K562 (cell line): ENCODE results near the gene SCN8A. TPM values are rescaled to one million over a fixed set of nuclear protein-coding genes. Genes with fewer than 3 reads are reported as not detected.

Source experiments
- ATAC-seq: fragments of 200-7000 bp; cut with Tn5 transposase; 3 replicates; pipeline ENCODE4 v1.9.1; 2020; ENCODE audit warnings: moderate library complexity
- BruUV-seq: library from RNA; stranded (reverse); fragments of 400-500 nt; replicated peaks from 2 replicates; lab custom pipeline; 2021; lab: Mats Ljungman, UMichigan
- CTCF ChIA-PET: fragments of 300-600 bp; formaldehyde crosslinking; extraction: SDS; loops from one replicate; lab custom pipeline; 2021; ENCODE audit warnings: low intra/inter-chr PET ratio; lab: Yijun Ruan, JAX
- POLR2A ChIA-PET: fragments of 300-600, 350-650 bp; sonication (Branson Sonifier 250); formaldehyde crosslinking; extraction: SDS; loops from one replicate; lab custom pipeline; 2021; ENCODE audit warnings: antibody characterized with exemption, inconsistent platforms; lab: Yijun Ruan, JAX
- DNase-seq, 4 experiments: peaks; one replicate each; pipeline versions ENCODE4 v3.0.0 to v3.0.0-alpha.2; 2011 to 2018; ENCODE audit warnings: low spot score in 3 of 4, mixed read lengths in 3 of 4; ENCODE audit errors: extremely low read depth in 1 of 4
- FAIRE-seq: peaks from 2 replicates; lab custom pipeline; 2011; peaks lifted over from hg19 to GRCh38; lab: Jason Lieb, UNC
- H2AFZ ChIP-seq: 2 replicates; pipeline ENCODE4 v1.6.0; 2011; ENCODE audit warnings: low read depth, low read length, control low read depth, inconsistent platforms
- H3K27ac ChIP-seq: fragments of 200-600 bp; 3 replicates; pipeline ENCODE4 v1.8.0; 2011; ENCODE audit warnings: low read depth, mild to moderate bottlenecking, control low read depth, inconsistent platforms, low read length, moderate library complexity, mixed read lengths; ENCODE audit errors: extremely low read depth
- H3K27me3 ChIP-seq, 2 experiments: fragments of 300-600 bp in 1 of 2; 2 replicates in 1 of 2; 3 replicates in 1 of 2; pipeline versions ENCODE4 v1.6.0 to v1.8.0; 2011; ENCODE audit warnings: inconsistent platforms in 2 of 2, low read length in 2 of 2, mild to moderate bottlenecking in 1 of 2, mixed read lengths in 1 of 2, moderate library complexity in 1 of 2; ENCODE audit not compliant: control insufficient read depth in 2 of 2, insufficient read depth in 2 of 2
- H3K36me3 ChIP-seq: fragments of 300-600 bp; 3 replicates; pipeline ENCODE4 v1.8.0; 2011; ENCODE audit warnings: mild to moderate bottlenecking, low read length, inconsistent platforms; ENCODE audit not compliant: control insufficient read depth, insufficient read depth
- H3K4me1 ChIP-seq, 2 experiments: fragments of 200-600 bp in 1 of 2; replicated peaks in 1 of 2; 2 replicates in 1 of 2; 3 replicates in 1 of 2; pipeline versions ENCODE4 v1.5.1 to v1.8.0; 2011; ENCODE audit warnings: inconsistent platforms in 2 of 2, low read length in 2 of 2, mild to moderate bottlenecking in 1 of 2, mixed read lengths in 1 of 2, moderate library complexity in 1 of 2; ENCODE audit not compliant: control insufficient read depth in 2 of 2, insufficient read depth in 2 of 2
- H3K4me2 ChIP-seq: 2 replicates; pipeline ENCODE4 v1.6.1; 2011; ENCODE audit warnings: low read length, control low read depth, inconsistent platforms, mixed read lengths; ENCODE audit not compliant: insufficient read depth
- H3K4me3 ChIP-seq: fragments of 200-600 bp; sonication (generic), shearing (Covaris generic); 2 replicates; pipeline ENCODE4 v1.5.1; 2016; ENCODE audit warnings: control low read depth, inconsistent platforms
- H3K79me2 ChIP-seq: fragments of 200-600 bp; 3 replicates; pipeline ENCODE4 v1.8.0; 2011; ENCODE audit warnings: low read length, inconsistent platforms; ENCODE audit not compliant: control insufficient read depth, insufficient read depth
- H3K9ac ChIP-seq, 2 experiments: 2 replicates each; pipeline versions ENCODE4 v1.6.0 to v1.6.1; 2011; ENCODE audit warnings: low read depth in 2 of 2, low read length in 2 of 2, control low read depth in 1 of 2, inconsistent platforms in 1 of 2, mild to moderate bottlenecking in 1 of 2, mixed read lengths in 1 of 2; ENCODE audit not compliant: insufficient read depth in 1 of 2
- H3K9me1 ChIP-seq: one replicate; pipeline ENCODE4 v1.6.0; 2011; ENCODE audit warnings: inconsistent platforms, mild to moderate bottlenecking, low read length, moderate library complexity; ENCODE audit not compliant: control insufficient read depth, insufficient read depth
- H3K9me3 ChIP-seq: replicated peaks from 2 replicates; pipeline ENCODE4 v1.5.1; 2011; ENCODE audit warnings: low read depth, low read length, inconsistent platforms; ENCODE audit not compliant: control insufficient read depth, insufficient read depth
- H4K20me1 ChIP-seq: replicated peaks from 2 replicates; pipeline ENCODE4 v1.6.1; 2011; ENCODE audit warnings: low read length, inconsistent platforms, mixed read lengths; ENCODE audit not compliant: control insufficient read depth, insufficient read depth
- CTBP1 ChIP-seq: fragments of 450-650 bp; IDR thresholded peaks from 2 replicates; pipeline ENCODE4 v1.6.1; 2016; ENCODE audit warnings: borderline replicate concordance
- CTCFL ChIP-seq: IDR thresholded peaks from 2 replicates; pipeline ENCODE4 v1.6.1; 2011; ENCODE audit warnings: borderline replicate concordance, low read depth, mild to moderate bottlenecking, moderate library complexity, low read length; ENCODE audit not compliant: insufficient read depth, poor library complexity, severe bottlenecking
- ETS2 ChIP-seq: IDR thresholded peaks from 2 replicates; pipeline ENCODE4 v1.6.1; 2016; ENCODE audit warnings: borderline replicate concordance, missing genetic modification characterization, mild to moderate bottlenecking, moderate library complexity, missing compliant biosample characterization; ENCODE audit not compliant: poor library complexity, severe bottlenecking
- SMC3 ChIP-seq: conservative IDR thresholded peaks from 2 replicates; pipeline ENCODE4 v1.6.1; 2011; ENCODE audit warnings: low read depth, low read length, improper control_type of control experiment; ENCODE audit not compliant: insufficient read depth
- WGBS: fragments of 100-300 bp; shearing (Covaris generic); methylation state at CpG from one replicate; pipeline ENCODE4 v1.1.6; 2016; ENCODE audit warnings: low coverage, mixed read lengths; ENCODE audit not compliant: insufficient coverage; ENCODE audit errors: missing lambda C conversion rate; 5-methylcytosine and 5-hydroxymethylcytosine counted together
- in situ Hi-C: fragments of 300-500 bp; cut with MboI; formaldehyde crosslinking; loops from 4 replicates; pipeline ENCODE4 v1.15.0; 2018; ENCODE audit warnings: inconsistent platforms, mixed read lengths
- intact Hi-C: fragments of 100-400 bp; cut with micrococcal nuclease; formaldehyde crosslinking; loops from 2 replicates; pipeline ENCODE4 v1.14.2; 2022
- polyA plus RNA-seq, 8 experiments: library from polyadenylated mRNA; depleted of rRNA in 4 of 8; stranded (reverse) in 5 of 8; unstranded in 3 of 8; fragments of >200 nt; fragmentation: Nextera tagmentation in 2 of 8; fragmentation: Illumina TruSeq in 1 of 8; extraction: Ambion mirVana in 2 of 8; extraction: Trizol in 1 of 8; gene quantifications; 2 replicates each; pipeline versions ENCODE4 v1.2.1 to v1.2.3, GENCODE V29; 2011 to 2014; ENCODE audit warnings: inconsistent platforms in 1 of 8, missing spikeins in 1 of 8
- total RNA-seq, 7 experiments: library from RNA; depleted of rRNA in 6 of 7; stranded (reverse); fragments of >200 nt in 6 of 7; fragmentation: Illumina TruSeq in 2 of 7; extraction: Trizol in 2 of 7; gene quantifications; 2 replicates each; pipeline versions ENCODE4 v1.2.1 to v1.2.3, GENCODE V29; 2011 to 2021; ENCODE audit warnings: low replicate concordance in 1 of 7
- TF ChIP-seq, protein P1 (sequence below), 2 experiments: fragments of 450-650 bp; formaldehyde crosslinking in 1 of 2; IDR thresholded peaks; 2 replicates each; pipeline versions ENCODE4 v1.4.0 to v1.6.1; 2014 to 2020; ENCODE audit warnings: mild to moderate bottlenecking in 2 of 2, borderline replicate concordance in 1 of 2, low read depth in 1 of 2
- TF ChIP-seq, protein P2 (sequence below), 3 experiments: IDR thresholded peaks in 2 of 3; conservative IDR thresholded peaks in 1 of 3; 2 replicates each; pipeline ENCODE4 v1.5.1; 2011 to 2012; ENCODE audit warnings: low read length in 3 of 3, mild to moderate bottlenecking in 3 of 3, control low read depth in 2 of 3, improper control_type of control experiment in 1 of 3, inconsistent platforms in 1 of 3, low read depth in 1 of 3, mixed read lengths in 1 of 3, moderate library complexity in 1 of 3; ENCODE audit not compliant: insufficient read depth in 2 of 3

SCN8A gene
- total and polyA plus RNA-seq, 9 of the 15 experiments (the other 6 are each of a cell fraction or from before 2014, with no cell fraction given): 0.03 to 0.29 (median 0.15) TPM; not detected in 1

DNA sequence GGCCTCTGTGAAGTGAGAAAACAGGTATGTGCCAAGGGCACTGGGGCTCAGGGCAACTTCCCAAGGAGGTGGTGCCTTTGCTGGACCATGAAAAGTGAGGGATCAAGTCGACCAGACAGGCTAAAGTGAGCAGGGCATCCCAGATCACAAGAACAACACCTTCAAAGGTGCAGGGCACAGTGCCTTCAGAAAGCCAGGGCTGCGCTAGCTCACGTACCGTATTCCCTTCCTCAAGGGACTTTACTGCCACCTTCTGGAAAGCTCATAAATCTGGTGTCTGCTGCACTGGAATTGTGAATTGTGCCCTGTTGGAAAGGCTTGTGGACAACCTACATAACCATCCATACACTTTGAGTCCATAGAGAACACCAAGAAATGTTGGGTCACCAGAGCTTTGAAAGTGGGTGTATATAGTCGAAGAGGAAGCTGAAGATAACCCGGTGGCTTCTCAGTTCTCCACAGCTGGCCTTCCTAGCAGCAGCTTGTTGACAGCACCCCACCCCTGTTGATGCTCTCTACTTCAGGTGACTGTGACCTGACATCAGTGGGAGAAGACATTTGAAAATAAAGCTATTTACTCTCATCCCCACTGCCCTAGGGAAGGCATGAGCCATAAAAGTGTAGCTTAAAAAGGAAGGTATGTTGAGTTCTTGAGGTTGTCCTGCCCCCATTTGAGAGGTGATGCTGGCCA is 233.0 kb downstream of the SCN8A start:
- Histone ChIP-seq H3K4me2 (no peak overlapping the region), H3K36me3 (no peaks in the 10 kb centered on the region), H3K27ac (no peak overlapping the region), H3K9me1 (no peaks in the 10 kb centered on the region), H2AFZ (no peak overlapping the region), H3K27me3 (peaks cover 5 to 57% of the 10 kb centered on the region in 2 experiments; a peak in 4 of 5 replicates), H3K4me3 (no peak overlapping the region), H3K79me2 (no peaks in the 10 kb centered on the region), H3K4me1 (peaks cover 12 to 23% of the 10 kb centered on the region in 2 experiments; a peak in 4 of 5 replicates), H3K9me3 (no peaks in the 10 kb centered on the region), H4K20me1 (no peaks in the 10 kb centered on the region), H3K9ac (no peak overlapping the region)
- intact Hi-C loops (loop anchor here (5.0 to 10.0 kb wide), 3 partner anchors 53 to 402 kb away; partner anchors contain the start of gene SLC4A8), in situ Hi-C loops (no loop called here)
- BruUV-seq: no TSS peak
- ATAC-seq (peak; percentile 86), FAIRE-seq (peak; percentile 97), DNase-seq (peak in 2 of 4 experiments; percentile 48 to 69)
- WGBS: 3% methylated on average over 6 of the region's 6 CpGs
- CTCF ChIA-PET: interaction anchor here (1.2 kb wide), 1 partner anchor 402 kb away, joined by 6 read pairs; no protein-coding TSS in a partner anchor
- POLR2A ChIA-PET: interaction anchor here (0.7 to 0.9 kb wide), 2 partner anchors 11 to 18 kb away, joined by 3 to 4 read pairs; no protein-coding TSS in a partner anchor
- TF ChIP-seq SMC3: peak; percentile 35; the same call in 1 of the 2 replicates
- TF ChIP-seq, protein P1, sequence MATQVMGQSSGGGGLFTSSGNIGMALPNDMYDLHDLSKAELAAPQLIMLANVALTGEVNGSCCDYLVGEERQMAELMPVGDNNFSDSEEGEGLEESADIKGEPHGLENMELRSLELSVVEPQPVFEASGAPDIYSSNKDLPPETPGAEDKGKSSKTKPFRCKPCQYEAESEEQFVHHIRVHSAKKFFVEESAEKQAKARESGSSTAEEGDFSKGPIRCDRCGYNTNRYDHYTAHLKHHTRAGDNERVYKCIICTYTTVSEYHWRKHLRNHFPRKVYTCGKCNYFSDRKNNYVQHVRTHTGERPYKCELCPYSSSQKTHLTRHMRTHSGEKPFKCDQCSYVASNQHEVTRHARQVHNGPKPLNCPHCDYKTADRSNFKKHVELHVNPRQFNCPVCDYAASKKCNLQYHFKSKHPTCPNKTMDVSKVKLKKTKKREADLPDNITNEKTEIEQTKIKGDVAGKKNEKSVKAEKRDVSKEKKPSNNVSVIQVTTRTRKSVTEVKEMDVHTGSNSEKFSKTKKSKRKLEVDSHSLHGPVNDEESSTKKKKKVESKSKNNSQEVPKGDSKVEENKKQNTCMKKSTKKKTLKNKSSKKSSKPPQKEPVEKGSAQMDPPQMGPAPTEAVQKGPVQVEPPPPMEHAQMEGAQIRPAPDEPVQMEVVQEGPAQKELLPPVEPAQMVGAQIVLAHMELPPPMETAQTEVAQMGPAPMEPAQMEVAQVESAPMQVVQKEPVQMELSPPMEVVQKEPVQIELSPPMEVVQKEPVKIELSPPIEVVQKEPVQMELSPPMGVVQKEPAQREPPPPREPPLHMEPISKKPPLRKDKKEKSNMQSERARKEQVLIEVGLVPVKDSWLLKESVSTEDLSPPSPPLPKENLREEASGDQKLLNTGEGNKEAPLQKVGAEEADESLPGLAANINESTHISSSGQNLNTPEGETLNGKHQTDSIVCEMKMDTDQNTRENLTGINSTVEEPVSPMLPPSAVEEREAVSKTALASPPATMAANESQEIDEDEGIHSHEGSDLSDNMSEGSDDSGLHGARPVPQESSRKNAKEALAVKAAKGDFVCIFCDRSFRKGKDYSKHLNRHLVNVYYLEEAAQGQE (IDR thresholded peaks at IDR 0.05; ENCODE audit: borderline replicate concordance): peak; percentile 47; the same call in 1 of the 2 replicates
- TF ChIP-seq, protein P1 (CRISPR knock-in tag; IDR thresholded peaks at IDR 0.05; ENCODE audit: low read depth): no peak
- peak; percentile 31 for TF ChIP-seq CTCFL
- TF ChIP-seq ETS2 (tag): no peak
- peak; percentile 33; the same call in 1 of the 2 replicates for TF ChIP-seq CTBP1
- TF ChIP-seq, protein P2, sequence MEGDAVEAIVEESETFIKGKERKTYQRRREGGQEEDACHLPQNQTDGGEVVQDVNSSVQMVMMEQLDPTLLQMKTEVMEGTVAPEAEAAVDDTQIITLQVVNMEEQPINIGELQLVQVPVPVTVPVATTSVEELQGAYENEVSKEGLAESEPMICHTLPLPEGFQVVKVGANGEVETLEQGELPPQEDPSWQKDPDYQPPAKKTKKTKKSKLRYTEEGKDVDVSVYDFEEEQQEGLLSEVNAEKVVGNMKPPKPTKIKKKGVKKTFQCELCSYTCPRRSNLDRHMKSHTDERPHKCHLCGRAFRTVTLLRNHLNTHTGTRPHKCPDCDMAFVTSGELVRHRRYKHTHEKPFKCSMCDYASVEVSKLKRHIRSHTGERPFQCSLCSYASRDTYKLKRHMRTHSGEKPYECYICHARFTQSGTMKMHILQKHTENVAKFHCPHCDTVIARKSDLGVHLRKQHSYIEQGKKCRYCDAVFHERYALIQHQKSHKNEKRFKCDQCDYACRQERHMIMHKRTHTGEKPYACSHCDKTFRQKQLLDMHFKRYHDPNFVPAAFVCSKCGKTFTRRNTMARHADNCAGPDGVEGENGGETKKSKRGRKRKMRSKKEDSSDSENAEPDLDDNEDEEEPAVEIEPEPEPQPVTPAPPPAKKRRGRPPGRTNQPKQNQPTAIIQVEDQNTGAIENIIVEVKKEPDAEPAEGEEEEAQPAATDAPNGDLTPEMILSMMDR (IDR thresholded peaks at IDR 0.05 in 2 of 3, conservative IDR thresholded peaks at IDR 0.05 in 1 of 3; ENCODE audit: insufficient read depth in 2 of 3, low read depth in 1 of 3, low read length in 3 of 3): peak; percentile 70 to 76 (median 74)
